ENCODE measurements around the gene NT5C3A.
"Not testable (repeated sequence)": the region's sequence is repeated elsewhere in the genome, so short reads cannot be mapped to it uniquely, and the experiment has no call there.

NT5C3A gene

DNA sequence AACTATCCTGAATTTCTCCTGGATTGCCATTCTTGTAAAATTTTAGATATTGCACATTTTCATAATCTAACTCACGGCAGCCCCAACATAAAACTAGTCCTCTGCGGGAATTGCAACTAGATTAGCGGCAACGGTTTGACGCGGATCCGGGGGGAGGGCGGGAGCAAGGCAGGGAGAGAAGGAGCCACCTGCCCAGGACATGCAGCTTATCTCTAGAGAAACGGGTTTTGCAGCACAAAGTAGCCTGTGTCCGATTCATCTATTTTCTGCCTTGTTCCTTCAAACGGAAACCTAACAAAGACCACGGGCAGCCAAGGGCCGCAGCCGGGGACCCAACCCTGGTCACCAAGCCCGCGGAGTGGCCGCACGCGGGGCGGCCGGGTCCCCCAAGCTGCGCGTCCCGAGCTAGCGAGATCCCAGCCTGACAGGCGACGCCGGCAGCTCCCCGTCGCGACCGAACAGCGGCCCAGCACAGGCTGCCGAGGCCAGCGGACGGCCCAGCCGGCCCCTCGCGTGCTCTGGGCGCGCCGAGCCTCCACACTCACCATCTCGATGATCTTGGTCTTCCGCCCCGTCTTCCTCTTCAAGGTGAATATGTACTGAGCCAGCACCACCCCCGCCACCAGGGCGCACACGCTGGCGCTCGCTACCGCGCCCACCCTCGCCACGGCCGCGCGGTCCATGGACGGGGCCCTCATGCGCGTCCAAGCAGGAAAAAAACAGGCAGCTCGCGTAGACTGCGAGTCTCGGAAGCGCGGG lies at the start of gene NT5C3A:
NT5C3A (minus strand) TSS at position 754 of the 759 bp plus-strand sequence; CDS start at position 683, 71 bp downstream.
- peak; percentile 63 for DNase-seq

- DNase-seq: no peak
Measured at GRCh38 chr7:33111614-33112013, 49.0 kb upstream of the NT5C3A start.

- no peak for DNase-seq
Measured at GRCh38 chr7:33109758-33110238, 47.2 kb upstream of the NT5C3A start.

- DNase-seq: peak; percentile 69
Measured at GRCh38 chr7:33109005-33109757, 46.6 kb upstream of the NT5C3A start, which contains the start of gene RP9. Gene RP9 (minus strand): TSS chr7:33109404. CDS start chr7:33109372, 32 bp downstream.

DNA sequence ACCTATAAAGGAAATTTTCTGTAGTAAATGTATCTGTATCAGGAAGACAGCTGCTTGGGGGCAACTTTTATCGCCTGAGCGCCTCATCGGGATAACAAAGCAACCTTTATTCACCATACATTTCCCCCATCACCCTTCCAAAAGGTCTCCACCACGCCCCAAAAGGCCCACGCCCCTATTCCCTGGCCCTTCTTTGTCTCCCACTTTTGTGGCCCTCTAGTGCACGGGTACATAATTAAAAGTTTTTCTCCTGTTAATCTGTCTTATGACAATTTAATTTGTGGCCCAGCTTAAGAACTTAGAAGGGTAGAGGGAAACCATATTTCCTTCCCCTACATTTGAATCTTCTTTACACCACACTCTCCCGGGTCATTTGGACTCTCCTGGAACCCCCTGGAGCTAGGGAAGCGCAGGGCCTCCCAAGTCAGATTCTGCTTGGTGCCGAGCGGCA lies 46.0 kb upstream of the NT5C3A start:
- DNase-seq: no peak

GRCh38 chr7:33107136-33108066 lies 44.8 kb upstream of the NT5C3A start:
- peak; percentile 28 for DNase-seq

GRCh38 chr7:33101906-33102305 lies 39.3 kb upstream of the NT5C3A start:
- no peak for DNase-seq

DNA sequence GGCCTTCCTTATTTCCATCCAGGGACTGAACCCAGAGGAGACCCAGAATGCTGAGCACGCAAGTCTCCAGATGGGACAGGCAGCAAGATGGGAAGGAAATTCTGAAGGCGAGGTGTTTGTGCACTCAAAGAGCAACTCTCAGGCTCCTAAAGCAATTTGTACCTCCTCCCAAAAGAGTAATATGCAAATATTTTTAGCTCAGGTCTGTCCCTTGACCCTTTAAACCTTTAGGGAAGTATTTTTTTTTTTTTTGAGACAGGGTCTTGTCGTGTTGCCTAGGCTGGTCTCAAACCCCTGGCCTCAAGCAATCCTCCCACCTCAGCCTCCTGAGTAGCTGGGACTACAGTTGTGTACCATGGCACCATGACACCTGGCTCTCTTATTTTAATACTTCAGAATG lies 38.2 kb upstream of the NT5C3A start:
- DNase-seq: no peak

- no peak for DNase-seq
Measured at GRCh38 chr7:33099154-33099940, 36.8 kb upstream of the NT5C3A start.

DNA sequence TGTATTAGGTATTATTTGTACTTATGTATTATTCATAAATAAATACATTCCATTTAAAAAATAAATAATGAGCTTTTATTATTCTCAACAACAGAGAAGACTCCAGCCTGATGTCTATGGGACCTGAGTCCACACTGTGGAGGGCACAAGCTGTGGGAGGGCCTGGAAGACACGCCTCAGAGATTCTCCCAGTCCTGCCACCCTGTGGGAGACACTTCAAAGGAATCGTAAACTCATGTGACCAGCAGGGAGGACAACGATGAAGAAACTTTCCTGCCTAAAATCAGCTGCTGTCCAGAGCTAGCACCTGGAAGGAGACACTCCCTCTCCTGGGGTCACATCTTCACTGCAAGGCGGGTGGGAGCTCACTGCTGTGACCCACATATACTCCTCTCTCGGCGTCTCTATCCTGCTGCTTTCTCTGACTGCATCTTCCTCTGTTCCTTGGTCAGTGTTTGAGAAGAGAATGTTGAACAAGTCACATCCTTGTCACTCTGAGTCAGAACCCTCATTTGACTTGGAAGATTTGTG lies 32.2 kb upstream of the NT5C3A start:
- not testable (repeated sequence) for DNase-seq

DNA sequence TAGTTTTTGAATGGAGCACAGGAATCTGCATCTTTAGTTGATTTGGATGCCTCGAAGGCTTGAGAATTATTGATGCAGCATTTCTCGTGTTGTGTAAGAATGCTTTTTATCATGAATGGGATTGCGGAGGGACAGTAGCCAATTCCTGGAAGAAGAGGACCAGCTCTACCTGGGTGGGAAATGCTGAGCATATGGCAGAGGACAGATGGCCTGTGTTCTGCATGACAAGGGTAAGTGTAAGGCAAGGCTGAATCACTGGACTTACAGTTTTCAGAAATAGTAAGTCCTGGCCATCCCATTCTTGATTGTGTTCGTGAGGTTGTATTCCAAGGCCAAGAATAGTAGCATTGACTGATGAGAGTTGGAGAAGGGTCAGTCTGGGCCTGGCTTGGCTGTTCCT lies 30.7 kb upstream of the NT5C3A start:
- no peak for DNase-seq

DNA sequence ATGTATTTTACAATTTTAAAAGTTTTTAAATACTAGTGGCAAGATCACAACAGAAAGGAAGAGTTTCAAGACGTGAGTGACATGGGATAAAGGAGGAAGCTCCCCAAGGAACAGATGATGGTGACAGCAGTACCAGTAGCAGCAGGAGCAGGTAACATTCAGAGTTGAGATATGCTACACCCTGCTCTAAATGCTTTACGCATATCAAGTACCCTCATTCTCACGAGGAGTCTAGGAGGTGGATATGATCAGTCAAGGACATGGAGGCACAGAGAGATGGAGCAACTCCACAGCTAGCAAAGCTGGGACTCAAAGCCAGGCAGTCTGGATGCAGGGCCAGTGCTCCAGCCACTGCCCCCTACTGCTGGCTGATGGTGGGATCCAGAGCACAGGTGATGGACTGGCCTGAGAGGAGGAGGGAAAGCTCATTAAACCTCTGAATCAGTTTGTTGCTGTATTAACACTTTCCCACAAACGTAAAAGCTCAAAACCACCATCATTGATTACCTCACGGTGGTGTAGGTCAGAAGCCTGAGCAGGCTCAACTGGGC lies 29.1 kb upstream of the NT5C3A start:
- DNase-seq: no peak

DNA sequence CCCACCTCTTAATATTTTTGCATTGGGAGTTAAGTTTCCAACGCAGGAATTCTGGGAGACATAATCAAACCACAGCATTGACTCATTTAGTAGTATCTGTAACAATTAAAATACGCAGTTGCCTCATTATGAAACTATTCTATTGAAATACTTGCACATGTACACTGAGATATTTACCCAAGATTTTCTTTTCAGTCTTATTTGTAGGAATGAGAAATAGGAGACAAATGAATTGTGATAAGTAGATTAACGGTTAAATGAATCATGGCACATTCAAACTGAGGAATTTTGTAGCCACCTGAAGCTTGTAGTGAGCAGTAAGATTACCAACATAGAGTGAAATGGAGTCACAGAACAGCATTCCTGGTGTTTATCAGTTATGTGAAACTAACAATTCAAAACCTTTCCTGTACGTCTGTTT lies 28.5 kb upstream of the NT5C3A start:
- no peak for DNase-seq

DNA sequence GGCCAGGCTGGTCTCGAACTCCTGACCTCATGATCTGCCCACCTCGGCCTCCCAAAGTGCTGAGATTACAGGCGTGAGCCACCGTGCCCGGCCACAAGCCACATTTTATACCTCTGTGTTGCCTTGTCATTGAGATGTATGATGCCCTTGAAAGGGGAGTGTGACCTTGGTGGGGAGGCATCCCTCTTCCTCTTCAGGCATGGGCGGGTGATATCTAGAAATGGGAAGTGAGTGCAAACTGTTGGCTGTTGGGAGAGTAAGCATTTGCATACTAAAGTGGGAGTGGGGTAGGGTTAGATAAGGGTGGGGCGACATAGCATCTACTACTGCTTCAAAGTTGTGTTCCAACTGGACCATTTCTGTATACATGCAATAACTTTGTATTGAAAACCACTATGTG lies 26.6 kb upstream of the NT5C3A start:
- DNase-seq: no peak

DNA sequence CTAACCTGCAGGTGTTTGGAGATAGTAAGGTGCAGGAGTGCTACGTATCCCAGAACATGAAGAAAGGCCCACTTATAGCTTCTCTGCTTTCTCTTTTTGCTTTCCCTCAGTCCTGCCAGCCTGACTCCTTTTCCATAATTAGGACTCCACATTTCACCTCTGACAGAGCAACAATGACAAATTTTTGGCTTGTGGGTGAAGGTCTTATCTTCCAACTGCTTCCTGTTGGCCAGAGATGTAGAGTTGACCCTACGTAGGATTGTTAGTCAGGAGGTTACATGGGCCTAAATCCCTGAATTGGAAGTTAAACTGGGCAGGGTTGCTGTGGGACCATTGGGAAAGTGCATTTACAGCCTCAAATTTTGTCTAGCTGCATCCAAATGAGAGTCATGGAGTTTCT lies 25.3 kb upstream of the NT5C3A start:
- DNase-seq: no peak

DNA sequence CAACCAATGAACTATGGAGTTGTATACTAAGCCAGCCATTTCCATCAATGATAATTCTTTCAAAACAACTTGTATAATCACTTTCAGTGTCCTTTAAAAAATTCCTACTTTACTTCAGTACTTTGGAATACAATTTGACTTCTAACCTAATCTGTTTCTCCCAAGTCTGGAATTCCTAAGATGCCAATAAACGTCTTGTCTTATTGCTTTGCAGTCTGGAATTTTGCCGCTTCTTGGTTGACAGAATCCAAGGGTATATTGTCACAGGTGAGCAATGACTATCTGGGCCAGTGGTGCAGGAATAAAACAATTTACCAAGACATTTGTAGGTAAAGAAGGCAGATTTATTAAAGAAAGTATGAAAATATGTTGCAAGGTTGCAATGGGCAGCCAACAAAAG lies 24.8 kb upstream of the NT5C3A start:
- no peak for DNase-seq

GRCh38 chr7:33079763-33080690 lies 17.5 kb upstream of the NT5C3A start:
- no peak for DNase-seq

- no peak for DNase-seq
Measured at GRCh38 chr7:33079096-33079495, 16.5 kb upstream of the NT5C3A start.

DNA sequence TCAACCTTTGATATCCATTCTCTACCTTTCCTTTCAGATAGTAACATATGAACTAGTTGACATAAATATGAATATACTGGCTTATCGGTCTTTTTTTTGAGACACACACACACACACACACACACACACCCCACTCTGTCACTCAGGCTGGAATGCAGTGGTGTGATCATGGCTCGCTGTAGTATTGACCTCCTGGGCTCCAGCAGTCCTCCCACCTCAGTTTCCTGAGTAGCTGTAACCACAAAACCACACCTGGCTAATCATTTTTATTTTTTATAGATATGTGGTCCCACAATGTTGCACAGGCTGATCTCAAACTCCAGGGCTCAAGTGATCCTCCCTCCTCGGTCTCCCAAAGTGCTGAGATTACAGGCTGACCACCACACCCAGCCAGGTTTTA lies 14.2 kb upstream of the NT5C3A start:
- no peak for DNase-seq

- DNase-seq: no peak
Measured at GRCh38 chr7:33075818-33076518, 13.4 kb upstream of the NT5C3A start.

Measured in DMS153 (cell line).